ENCODE results near the gene C1orf74.

GRCh38 chr1:209809611-209810010 lies 25.3 kb upstream of the C1orf74 start:
- TF ChIP-seq CTCF (IDR thresholded peaks at IDR 0.05) (no peak), POLR2A (IDR thresholded peaks at IDR 0.05) (no peak), EP300 (IDR thresholded peaks at IDR 0.05) (no peak)
